Activated CD8-positive, alpha-beta T cell treated with anti-CD3 and anti-CD28 coated beads, Interleukin-2, amount 10 ng/mL, durations not matched to agents 7 days and 5 days (primary cell): ENCODE measurements around the gene SNX25. TPM values are rescaled to one million over a fixed set of nuclear protein-coding genes. Genes with fewer than 3 reads are reported as not detected.

Source experiments
- ATAC-seq: fragments of 150-1000 bp; cut with Tn5 transposase; one replicate; pipeline ENCODE4 v1.10.0; 2021; ENCODE audit warnings: moderate library complexity
- CTCF ChIA-PET: fragments of 350-600 bp; sonication (Branson Sonifier 250); formaldehyde crosslinking; loops from one replicate; lab custom pipeline; 2021; ENCODE audit warnings: antibody characterized with exemption; lab: Charles Lee
- POLR2A ChIA-PET: fragments of 350-600 bp; sonication (Branson Sonifier 250); formaldehyde crosslinking; loops from one replicate; lab custom pipeline; 2021; ENCODE audit warnings: antibody characterized with exemption; lab: Charles Lee
- DNase-seq: peaks from one replicate; pipeline ENCODE4 v3.0.0-alpha.2; 2020
- H3K27ac Mint-ChIP-seq: one replicate; pipeline ENCODE4 v1.8.0; 2021; ENCODE audit warnings: mild to moderate bottlenecking, mixed read lengths
- H3K27me3 Mint-ChIP-seq: one replicate; pipeline ENCODE4 v1.8.0; 2021; ENCODE audit warnings: low read depth, mixed read lengths
- H3K36me3 Mint-ChIP-seq: one replicate; pipeline ENCODE4 v1.8.0; 2021; ENCODE audit warnings: low read depth, mixed read lengths
- H3K4me1 Mint-ChIP-seq: one replicate; pipeline ENCODE4 v1.8.0; 2021; ENCODE audit warnings: low read depth, mixed read lengths
- H3K4me3 Mint-ChIP-seq: one replicate; pipeline ENCODE4 v1.8.0; 2021; ENCODE audit warnings: mild to moderate bottlenecking, mixed read lengths
- H3K9me3 Mint-ChIP-seq: one replicate; pipeline ENCODE4 v1.8.0; 2022; ENCODE audit warnings: mixed read lengths; ENCODE audit not compliant: insufficient read depth
- total RNA-seq, 2 experiments: library from RNA; stranded (reverse); gene quantifications; one replicate each; pipeline ENCODE4 v1.2.3, GENCODE V29; 2021

Gene SNX25
- total RNA-seq, 2 experiments from 2014 or later, result 16.6 to 16.7 TPM

GRCh38 chr4:185270885-185271284 is 61.5 kb downstream of the SNX25 start:
- H3K27ac Mint-ChIP-seq, result no peak overlapping the region
- H3K36me3 Mint-ChIP-seq, result peaks cover 20% of the 10 kb centered on the region
- CTCF ChIA-PET, result interaction anchor here (1.2 to 1.4 kb wide), 2 partner anchors 14 to 768 kb away, joined by 3 to 4 read pairs; no protein-coding TSS in a partner anchor
- H3K9me3 Mint-ChIP-seq, result no peaks in the 10 kb centered on the region
- POLR2A ChIA-PET, result no interaction called here
- DNase-seq (no peak), ATAC-seq (no peak)
- no peaks in the 10 kb centered on the region for H3K27me3 Mint-ChIP-seq
- H3K4me1 Mint-ChIP-seq, result peaks cover 11% of the 10 kb centered on the region
- no peak overlapping the region for H3K4me3 Mint-ChIP-seq

GRCh38 chr4:185272245-185272644 is 62.8 kb downstream of the SNX25 start:
- DNase-seq (no peak), ATAC-seq (no peak)
- peaks cover 17% of the 10 kb centered on the region for H3K36me3 Mint-ChIP-seq
- H3K4me3 Mint-ChIP-seq, result no peak overlapping the region
- H3K4me1 Mint-ChIP-seq, result peaks cover 4% of the 10 kb centered on the region
- ChIA-PET POLR2A (no interaction called here), CTCF (interaction anchor here (1.4 to 2.2 kb wide), 5 partner anchors 13 to 89 kb away, joined by 3 to 6 read pairs (median 4); no protein-coding TSS in a partner anchor)
- no peak overlapping the region for H3K27ac Mint-ChIP-seq
- no peaks in the 10 kb centered on the region for H3K9me3 Mint-ChIP-seq
- H3K27me3 Mint-ChIP-seq, result no peaks in the 10 kb centered on the region

- Mint-ChIP-seq H3K27me3 (no peaks in the 10 kb centered on the region), H3K9me3 (no peaks in the 10 kb centered on the region), H3K27ac (no peak overlapping the region), H3K36me3 (peaks cover 7% of the 10 kb centered on the region), H3K4me3 (no peak overlapping the region), H3K4me1 (no peaks in the 10 kb centered on the region)
- ChIA-PET POLR2A (no interaction called here), CTCF (interaction anchor here (1.2 kb wide), 1 partner anchor 92 kb away, joined by 4 read pairs; no protein-coding TSS in a partner anchor)
- no peak for DNase-seq
- no peak for ATAC-seq
These were observed 66.1 kb downstream of the SNX25 start for GRCh38 chr4:185275501-185275900.

- H3K36me3 Mint-ChIP-seq, result peaks cover 4% of the 10 kb centered on the region
- ATAC-seq, result no peak
- H3K27ac Mint-ChIP-seq, result no peak overlapping the region
- no peaks in the 10 kb centered on the region for H3K4me1 Mint-ChIP-seq
- no peaks in the 10 kb centered on the region for H3K9me3 Mint-ChIP-seq
- ChIA-PET POLR2A (no interaction called here), CTCF (no interaction called here)
- no peak overlapping the region for H3K4me3 Mint-ChIP-seq
- DNase-seq, result no peak
- H3K27me3 Mint-ChIP-seq, result no peaks in the 10 kb centered on the region
These were observed 66.6 kb downstream of the SNX25 start for GRCh38 chr4:185276036-185276435.

GRCh38 chr4:185278716-185279115 is 69.3 kb downstream of the SNX25 start:
- H3K27me3 Mint-ChIP-seq, result no peaks in the 10 kb centered on the region
- ChIA-PET POLR2A (no interaction called here), CTCF (interaction anchor here (0.8 to 1.0 kb wide), 2 partner anchors 27 to 239 kb away, joined by 3 to 4 read pairs; no protein-coding TSS in a partner anchor)
- no peaks in the 10 kb centered on the region for H3K4me1 Mint-ChIP-seq
- no peaks in the 10 kb centered on the region for H3K9me3 Mint-ChIP-seq
- H3K27ac Mint-ChIP-seq, result no peak overlapping the region
- peaks cover 2% of the 10 kb centered on the region for H3K36me3 Mint-ChIP-seq
- no peak for ATAC-seq
- H3K4me3 Mint-ChIP-seq, result no peak overlapping the region
- no peak for DNase-seq

GRCh38 chr4:185280608-185281007 is 71.2 kb downstream of the SNX25 start:
- no peaks in the 10 kb centered on the region for H3K4me1 Mint-ChIP-seq
- POLR2A ChIA-PET, result no interaction called here
- no peak for DNase-seq
- H3K27me3 Mint-ChIP-seq, result no peaks in the 10 kb centered on the region
- no peaks in the 10 kb centered on the region for H3K9me3 Mint-ChIP-seq
- H3K27ac Mint-ChIP-seq, result no peak overlapping the region
- no peak for ATAC-seq
- H3K36me3 Mint-ChIP-seq, result peaks cover 2% of the 10 kb centered on the region
- CTCF ChIA-PET, result no interaction called here
- no peak overlapping the region for H3K4me3 Mint-ChIP-seq

- POLR2A ChIA-PET, result no interaction called here
- no peaks in the 10 kb centered on the region for H3K27me3 Mint-ChIP-seq
- no peak overlapping the region for H3K4me3 Mint-ChIP-seq
- CTCF ChIA-PET, result no interaction called here
- ATAC-seq, result no peak
- no peaks in the 10 kb centered on the region for H3K9me3 Mint-ChIP-seq
- no peaks in the 10 kb centered on the region for H3K4me1 Mint-ChIP-seq
- H3K27ac Mint-ChIP-seq, result no peak overlapping the region
- peaks cover 2% of the 10 kb centered on the region for H3K36me3 Mint-ChIP-seq
- no peak for DNase-seq
These were observed 73.6 kb downstream of the SNX25 start for GRCh38 chr4:185282968-185283367.

GRCh38 chr4:185283723-185284122 is 74.3 kb downstream of the SNX25 start:
- H3K9me3 Mint-ChIP-seq, result no peaks in the 10 kb centered on the region
- no peak overlapping the region for H3K27ac Mint-ChIP-seq
- DNase-seq, result no peak
- H3K4me1 Mint-ChIP-seq, result no peaks in the 10 kb centered on the region
- H3K36me3 Mint-ChIP-seq, result peaks cover 4% of the 10 kb centered on the region
- no peak for ATAC-seq
- no peak overlapping the region for H3K4me3 Mint-ChIP-seq
- CTCF ChIA-PET, result no interaction called here
- no peaks in the 10 kb centered on the region for H3K27me3 Mint-ChIP-seq
- POLR2A ChIA-PET, result no interaction called here

- Mint-ChIP-seq H3K36me3 (peaks cover 9% of the 10 kb centered on the region), H3K4me3 (no peak overlapping the region), H3K27ac (no peak overlapping the region), H3K4me1 (no peaks in the 10 kb centered on the region), H3K9me3 (no peaks in the 10 kb centered on the region), H3K27me3 (no peaks in the 10 kb centered on the region)
- DNase-seq (no peak), ATAC-seq (no peak)
- POLR2A ChIA-PET, result no interaction called here
- CTCF ChIA-PET, result interaction anchor here (0.8 kb wide), 1 partner anchor 13 kb away, joined by 4 read pairs; no protein-coding TSS in a partner anchor
These were observed 76.4 kb downstream of the SNX25 start for GRCh38 chr4:185285632-185286393.

GRCh38 chr4:185286571-185286970 is 77.2 kb downstream of the SNX25 start:
- ChIA-PET POLR2A (no interaction called here), CTCF (interaction anchor here (0.8 kb wide), 1 partner anchor 14 kb away, joined by 4 read pairs; no protein-coding TSS in a partner anchor)
- H3K36me3 Mint-ChIP-seq, result peaks cover 9% of the 10 kb centered on the region
- H3K4me1 Mint-ChIP-seq, result no peaks in the 10 kb centered on the region
- no peak for DNase-seq
- H3K27ac Mint-ChIP-seq, result no peak overlapping the region
- H3K9me3 Mint-ChIP-seq, result no peaks in the 10 kb centered on the region
- no peak overlapping the region for H3K4me3 Mint-ChIP-seq
- ATAC-seq, result no peak
- H3K27me3 Mint-ChIP-seq, result no peaks in the 10 kb centered on the region

GRCh38 chr4:185287031-185287430 is 77.6 kb downstream of the SNX25 start:
- no peaks in the 10 kb centered on the region for H3K27me3 Mint-ChIP-seq
- no peak for ATAC-seq
- H3K4me1 Mint-ChIP-seq, result no peaks in the 10 kb centered on the region
- DNase-seq, result no peak
- ChIA-PET CTCF (no interaction called here), POLR2A (no interaction called here)
- H3K36me3 Mint-ChIP-seq, result peaks cover 10% of the 10 kb centered on the region
- H3K27ac Mint-ChIP-seq, result no peak overlapping the region
- H3K9me3 Mint-ChIP-seq, result no peaks in the 10 kb centered on the region
- no peak overlapping the region for H3K4me3 Mint-ChIP-seq

GRCh38 chr4:185290018-185290607 is 80.7 kb downstream of the SNX25 start:
- Mint-ChIP-seq H3K27me3 (no peaks in the 10 kb centered on the region), H3K36me3 (peaks cover 19% of the 10 kb centered on the region), H3K27ac (no peak overlapping the region), H3K4me3 (no peak overlapping the region), H3K4me1 (no peaks in the 10 kb centered on the region), H3K9me3 (no peaks in the 10 kb centered on the region)
- CTCF ChIA-PET, result no interaction called here
- no peak for ATAC-seq
- POLR2A ChIA-PET, result no interaction called here
- no peak for DNase-seq
